DOHH2 (cell line): ENCODE measurements around the gene XRCC2.

ENCODE experiments used
- EZH2phosphoT487 ChIP-seq: fragments of 200-600 bp; sonication (generic); IDR thresholded peaks from 2 replicates; pipeline ENCODE4 v1.6.1; 2017; ENCODE audit warnings: borderline replicate concordance, mild to moderate bottlenecking, antibody characterized with exemption, low read length, moderate library complexity, mixed read lengths
- TF ChIP-seq, protein P1 (sequence below): fragments of 200-600 bp; sonication (generic); IDR thresholded peaks from one replicate; pipeline ENCODE4 v1.5.1; 2014; ENCODE audit warnings: antibody characterized with exemption, mild to moderate bottlenecking, low read depth, low read length; ENCODE audit not compliant: poor library complexity, severe bottlenecking

DNA sequence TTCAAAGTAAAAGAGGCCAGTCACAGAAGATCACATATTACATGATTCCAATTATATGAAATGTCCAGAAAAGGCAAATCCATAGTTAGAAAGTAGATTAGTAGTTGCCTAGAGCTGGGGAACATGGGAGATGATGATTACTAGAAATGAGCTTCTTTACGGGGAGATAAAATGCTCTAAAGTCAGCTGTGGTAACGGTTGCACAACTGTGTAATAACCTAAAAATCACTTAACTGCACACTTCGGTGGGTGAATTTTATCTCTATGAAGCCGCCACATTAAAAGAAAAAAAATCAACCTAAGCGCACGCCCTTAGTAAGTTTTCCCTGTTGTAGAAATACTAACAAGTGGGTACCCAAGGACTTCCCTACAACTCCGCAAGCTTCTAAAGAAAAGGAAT is 15.9 kb downstream of the XRCC2 start:
- TF ChIP-seq, protein P1, sequence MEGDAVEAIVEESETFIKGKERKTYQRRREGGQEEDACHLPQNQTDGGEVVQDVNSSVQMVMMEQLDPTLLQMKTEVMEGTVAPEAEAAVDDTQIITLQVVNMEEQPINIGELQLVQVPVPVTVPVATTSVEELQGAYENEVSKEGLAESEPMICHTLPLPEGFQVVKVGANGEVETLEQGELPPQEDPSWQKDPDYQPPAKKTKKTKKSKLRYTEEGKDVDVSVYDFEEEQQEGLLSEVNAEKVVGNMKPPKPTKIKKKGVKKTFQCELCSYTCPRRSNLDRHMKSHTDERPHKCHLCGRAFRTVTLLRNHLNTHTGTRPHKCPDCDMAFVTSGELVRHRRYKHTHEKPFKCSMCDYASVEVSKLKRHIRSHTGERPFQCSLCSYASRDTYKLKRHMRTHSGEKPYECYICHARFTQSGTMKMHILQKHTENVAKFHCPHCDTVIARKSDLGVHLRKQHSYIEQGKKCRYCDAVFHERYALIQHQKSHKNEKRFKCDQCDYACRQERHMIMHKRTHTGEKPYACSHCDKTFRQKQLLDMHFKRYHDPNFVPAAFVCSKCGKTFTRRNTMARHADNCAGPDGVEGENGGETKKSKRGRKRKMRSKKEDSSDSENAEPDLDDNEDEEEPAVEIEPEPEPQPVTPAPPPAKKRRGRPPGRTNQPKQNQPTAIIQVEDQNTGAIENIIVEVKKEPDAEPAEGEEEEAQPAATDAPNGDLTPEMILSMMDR: no peak
- TF ChIP-seq EZH2phosphoT487: no peak
